Kidney (tissue), 14 donors: ENCODE results near the gene CTTNBP2NL. TPM values are rescaled to one million over a fixed set of nuclear protein-coding genes. Genes with fewer than 3 reads are reported as not detected.

Experiments
- DNase-seq, 5 donors: peaks; one replicate each; pipeline ENCODE4 v3.0.0-alpha.2; 2013 to 2020
- FAIRE-seq: peaks from 2 replicates; lab custom pipeline; 2012; peaks lifted over from hg19 to GRCh38; lab: Jason Lieb, UNC
- H3K27ac ChIP-seq, 2 donors: one replicate each; pipeline ENCODE4 v1.7.0; 2013; ENCODE audit warnings: low read depth in 2 of 2, low read length in 2 of 2, inconsistent platforms in 1 of 2
- H3K27me3 ChIP-seq: one replicate; pipeline ENCODE4 v1.7.1; 2013; ENCODE audit warnings: low read length, inconsistent platforms; ENCODE audit not compliant: control insufficient read depth, insufficient read depth
- H3K36me3 ChIP-seq, 3 donors: one replicate each; pipeline versions ENCODE4 v1.7.0 to v1.7.1; 2013; ENCODE audit warnings: low read length in 3 of 3, control low read depth in 1 of 3, inconsistent platforms in 1 of 3; ENCODE audit not compliant: insufficient read depth in 3 of 3, control insufficient read depth in 2 of 3
- H3K4me1 ChIP-seq, 3 donors: one replicate each; pipeline versions ENCODE4 v1.7.0 to v1.7.1; 2013; ENCODE audit warnings: low read length in 3 of 3, inconsistent platforms in 1 of 3, low read depth in 1 of 3; ENCODE audit not compliant: control insufficient read depth in 2 of 3, insufficient read depth in 2 of 3
- H3K4me3 ChIP-seq, 3 donors: one replicate each; pipeline versions ENCODE4 v1.7.0 to v1.8.1; 2013; ENCODE audit warnings: low read length in 3 of 3, control low read depth in 1 of 3, inconsistent platforms in 1 of 3
- H3K9ac ChIP-seq, 3 donors: one replicate each; pipeline versions ENCODE4 v1.7.0 to v1.7.1; 2013; ENCODE audit warnings: low read length in 3 of 3, control low read depth in 1 of 3, inconsistent platforms in 1 of 3
- H3K9me3 ChIP-seq, 3 donors: one replicate each; pipeline versions ENCODE4 v1.7.0 to v1.7.1; 2013; ENCODE audit warnings: low read length in 3 of 3, control low read depth in 1 of 3, inconsistent platforms in 1 of 3; ENCODE audit not compliant: control insufficient read depth in 2 of 3, insufficient read depth in 1 of 3
- intact Hi-C: fragments of 100-400 bp; cut with DNase I; formaldehyde crosslinking; loops from one replicate; pipeline ENCODE4 v1.11.1; 2022
- polyA plus RNA-seq: library from polyadenylated mRNA; stranded (reverse); fragments of 350-450 nt; fragmentation: Illumina TruSeq; extraction: RNeasy Lipid Tissue Mini Kit (QIAGEN cat#74804); gene quantifications from one replicate; pipeline ENCODE4 v1.2.3, GENCODE V29; 2014; ENCODE audit warnings: low read depth, low replicate concordance; ENCODE audit not compliant: insufficient read depth
- total RNA-seq: library from RNA; stranded (reverse); fragmentation: NEBNext Ultra II Directional; extraction: Animal tissue kit (Norgen Biotek cat#: 25700); gene quantifications from one replicate; pipeline ENCODE4 v1.2.1, GENCODE V29; 2021
- TF ChIP-seq, protein P1 (sequence below): IDR thresholded peaks from 3 replicates; pipeline ENCODE4 v1.5.1; 2012; ENCODE audit warnings: mild to moderate bottlenecking, moderate library complexity, borderline replicate concordance; ENCODE audit not compliant: insufficient read depth; ENCODE audit errors: extremely low read depth
- donor health status: control.
- donor health status: control.
- donor health status: control.
- donor health status: control.
- donor health status: control.
- donor health status: DM: yes; HTN: yes; CAD: no.
- donor health status: Normal renal cell carcinoma (clear cell type).

Gene CTTNBP2NL
- total and polyA plus RNA-seq, 2 donors from 2014 or later: 6.7 to 65.4 TPM

DNA sequence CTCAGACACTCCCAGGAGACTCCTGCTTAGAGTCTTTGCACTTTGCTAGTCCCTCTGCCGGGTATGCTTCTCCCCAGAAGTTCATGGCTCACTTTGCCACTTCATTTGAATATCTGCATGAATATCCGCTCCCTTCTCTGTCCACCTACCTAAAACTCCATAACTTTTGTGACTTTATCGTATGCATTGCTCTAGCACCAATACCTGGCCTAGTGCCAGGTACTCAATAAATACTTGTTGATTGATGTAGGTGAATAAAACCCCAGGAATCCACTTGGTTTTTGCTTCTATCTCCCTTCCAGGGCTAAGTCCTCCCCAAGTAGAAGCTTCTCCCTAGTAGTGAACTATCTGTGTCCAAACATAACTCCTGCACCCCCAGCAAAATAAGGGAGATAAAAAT is 27.8 kb upstream of the CTTNBP2NL start:
- DNase-seq: no peak
- no peak for FAIRE-seq
- H3K27me3 ChIP-seq: no peaks in the 10 kb centered on the region
- H3K27ac ChIP-seq: no peak overlapping the region
- intact Hi-C loops: no loop called here
- H3K4me1 ChIP-seq: no peaks in the 10 kb centered on the region
- H3K9me3 ChIP-seq: no peaks in the 10 kb centered on the region
- H3K36me3 ChIP-seq: no peaks in the 10 kb centered on the region
- H3K4me3 ChIP-seq: no peak overlapping the region
- no peak overlapping the region for H3K9ac ChIP-seq
- TF ChIP-seq, protein P1, sequence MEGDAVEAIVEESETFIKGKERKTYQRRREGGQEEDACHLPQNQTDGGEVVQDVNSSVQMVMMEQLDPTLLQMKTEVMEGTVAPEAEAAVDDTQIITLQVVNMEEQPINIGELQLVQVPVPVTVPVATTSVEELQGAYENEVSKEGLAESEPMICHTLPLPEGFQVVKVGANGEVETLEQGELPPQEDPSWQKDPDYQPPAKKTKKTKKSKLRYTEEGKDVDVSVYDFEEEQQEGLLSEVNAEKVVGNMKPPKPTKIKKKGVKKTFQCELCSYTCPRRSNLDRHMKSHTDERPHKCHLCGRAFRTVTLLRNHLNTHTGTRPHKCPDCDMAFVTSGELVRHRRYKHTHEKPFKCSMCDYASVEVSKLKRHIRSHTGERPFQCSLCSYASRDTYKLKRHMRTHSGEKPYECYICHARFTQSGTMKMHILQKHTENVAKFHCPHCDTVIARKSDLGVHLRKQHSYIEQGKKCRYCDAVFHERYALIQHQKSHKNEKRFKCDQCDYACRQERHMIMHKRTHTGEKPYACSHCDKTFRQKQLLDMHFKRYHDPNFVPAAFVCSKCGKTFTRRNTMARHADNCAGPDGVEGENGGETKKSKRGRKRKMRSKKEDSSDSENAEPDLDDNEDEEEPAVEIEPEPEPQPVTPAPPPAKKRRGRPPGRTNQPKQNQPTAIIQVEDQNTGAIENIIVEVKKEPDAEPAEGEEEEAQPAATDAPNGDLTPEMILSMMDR: no peak

- DNase-seq: peak; percentile 84 to 93 (median 86)
- no peak overlapping the region for H3K27ac ChIP-seq
- no peak for FAIRE-seq
- H3K36me3 ChIP-seq: no peaks in the 10 kb centered on the region
- H3K9ac ChIP-seq: no peak overlapping the region
- intact Hi-C loops: no loop called here
- H3K4me3 ChIP-seq: no peak overlapping the region
- TF ChIP-seq, protein P1: peak; percentile 98
- H3K27me3 ChIP-seq: no peaks in the 10 kb centered on the region
- H3K4me1 ChIP-seq: no peaks in the 10 kb centered on the region
- no peaks in the 10 kb centered on the region for H3K9me3 ChIP-seq
Observed at GRCh38 chr1:112369392-112370285, 26.4 kb upstream of the CTTNBP2NL start.

DNA sequence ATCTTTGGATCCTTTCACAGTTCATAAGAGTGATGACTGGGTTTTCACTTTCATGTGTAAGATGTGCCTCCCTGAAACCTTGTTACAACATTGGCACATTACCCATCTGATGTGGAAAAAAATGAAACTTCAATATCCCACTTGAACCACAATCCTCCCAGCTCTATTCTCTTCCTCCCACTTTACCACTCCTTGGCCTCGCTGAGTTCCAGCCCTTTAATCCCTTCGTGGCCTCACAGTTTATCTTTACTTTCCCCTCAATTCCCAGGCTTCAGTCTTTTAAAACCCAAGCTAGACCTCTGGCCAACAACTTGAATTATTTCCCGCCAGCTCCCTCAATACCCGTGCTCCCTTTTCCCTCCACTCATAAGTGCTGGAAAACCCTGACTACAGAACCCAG is 25.0 kb upstream of the CTTNBP2NL start:
- no peaks in the 10 kb centered on the region for H3K9me3 ChIP-seq
- H3K27ac ChIP-seq: no peak overlapping the region
- intact Hi-C loops: no loop called here
- no peaks in the 10 kb centered on the region for H3K36me3 ChIP-seq
- no peak overlapping the region for H3K4me3 ChIP-seq
- TF ChIP-seq, protein P1: no peak
- DNase-seq (no peak), FAIRE-seq (no peak)
- H3K9ac ChIP-seq: no peak overlapping the region
- no peaks in the 10 kb centered on the region for H3K4me1 ChIP-seq
- no peaks in the 10 kb centered on the region for H3K27me3 ChIP-seq
